Vagina (tissue), 2 donors: ENCODE measurements around the gene COBL. TPM values are rescaled to one million over a fixed set of nuclear protein-coding genes. Genes with fewer than 3 reads are reported as not detected.

ENCODE experiments used
- DNase-seq, 2 donors: peaks; one replicate each; pipeline ENCODE4 v3.0.0-alpha.2; 2017; ENCODE audit errors: extremely low spot score in 2 of 2
- H3K27ac ChIP-seq: fragments of 200-600 bp; sonication (generic); one replicate; pipeline ENCODE4 v1.5.1; 2019
- H3K27me3 ChIP-seq: fragments of 200-600 bp; sonication (generic); one replicate; pipeline ENCODE4 v1.5.1; 2019
- H3K36me3 ChIP-seq, 2 donors: fragments of 200-600 bp; sonication (generic); one replicate each; pipeline ENCODE4 v1.5.1; 2017 to 2019
- H3K4me1 ChIP-seq: fragments of 200-600 bp; sonication (generic); one replicate; pipeline ENCODE4 v1.5.1; 2019
- H3K4me3 ChIP-seq, 2 donors: fragments of 200-600 bp; sonication (generic); 1 replicate in 1 of 2; 2 replicates in 1 of 2; pipeline ENCODE4 v1.5.1; 2016 to 2019
- H3K9me3 ChIP-seq: fragments of 200-600 bp; sonication (generic); one replicate; pipeline ENCODE4 v1.5.1; 2019
- POLR2A ChIP-seq, 2 donors: fragments of 450-650 bp; IDR thresholded peaks; one replicate each; pipeline ENCODE4 v1.6.1; 2017; ENCODE audit warnings: antibody characterized with exemption in 2 of 2, mild to moderate bottlenecking in 2 of 2, moderate library complexity in 2 of 2
- POLR2AphosphoS5 ChIP-seq, 2 donors: sonication (generic); formaldehyde crosslinking; IDR thresholded peaks; one replicate each; pipeline ENCODE4 v1.9.0; 2017; ENCODE audit warnings: antibody characterized with exemption in 2 of 2, mild to moderate bottlenecking in 2 of 2, low read depth in 1 of 2; ENCODE audit not compliant: insufficient read depth in 1 of 2
- intact Hi-C: fragments of 100-400 bp; cut with DNase I; formaldehyde crosslinking; loops from one replicate; pipeline ENCODE4 v1.15.1; 2023
- total RNA-seq: library from RNA; depleted of rRNA; stranded (reverse); fragments of >200 nt; gene quantifications from one replicate; pipeline ENCODE4 v1.2.3, GENCODE V29; 2016
- TF ChIP-seq, protein P1 (sequence below), 3 experiments: fragments of 450-650 bp in 2 of 3; fragments of 200-600 bp in 1 of 3; sonication (generic) in 1 of 3; IDR thresholded peaks; one replicate each; pipeline ENCODE4 v1.5.1; 2017 to 2019; ENCODE audit warnings: antibody characterized with exemption in 3 of 3, mild to moderate bottlenecking in 2 of 3, moderate library complexity in 2 of 3

COBL gene
- total RNA-seq, 1 donor from 2014 or later = 9.3 TPM

DNA sequence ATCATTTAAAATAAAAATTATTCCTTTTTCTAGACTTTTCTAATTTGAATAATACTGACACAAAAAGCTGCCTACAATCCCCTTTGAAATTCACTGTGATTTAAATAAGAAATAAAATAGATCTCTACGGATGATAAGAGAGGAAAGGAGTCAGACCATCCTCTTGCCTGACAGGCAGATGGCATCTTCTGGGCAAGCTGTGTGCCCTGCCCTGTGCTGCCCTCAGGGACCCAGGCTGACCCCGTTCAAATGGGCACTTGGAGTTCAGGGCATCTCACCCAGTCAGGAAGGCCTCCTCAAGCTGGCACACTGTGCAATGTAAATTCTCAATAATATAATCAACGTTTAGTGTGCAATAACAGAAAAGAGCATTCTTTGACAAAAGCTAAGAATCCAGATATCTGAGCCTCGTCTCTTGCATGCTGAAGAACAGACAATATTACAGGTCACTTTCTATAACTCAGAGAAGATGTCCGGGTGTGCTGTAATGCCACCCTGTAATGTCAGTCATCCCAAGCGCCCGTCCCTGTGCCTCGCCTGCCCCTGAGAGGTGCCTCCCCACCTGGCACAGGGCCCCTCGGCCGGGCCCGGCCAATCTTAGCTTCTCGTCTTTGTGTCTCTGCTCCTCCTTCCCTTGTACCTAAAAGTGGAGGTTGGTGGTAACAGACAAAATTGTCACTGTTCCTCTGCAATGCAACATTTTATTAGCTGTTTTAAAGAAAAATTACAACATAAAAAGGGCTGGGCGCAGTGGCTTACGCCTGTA, 263.3 kb downstream of the COBL start:
- H3K4me1 ChIP-seq = no peaks in the 10 kb centered on the region
- H3K4me3 ChIP-seq = no peak overlapping the region
- no peak for DNase-seq
- no peaks in the 10 kb centered on the region for H3K27me3 ChIP-seq
- TF ChIP-seq, protein P1, sequence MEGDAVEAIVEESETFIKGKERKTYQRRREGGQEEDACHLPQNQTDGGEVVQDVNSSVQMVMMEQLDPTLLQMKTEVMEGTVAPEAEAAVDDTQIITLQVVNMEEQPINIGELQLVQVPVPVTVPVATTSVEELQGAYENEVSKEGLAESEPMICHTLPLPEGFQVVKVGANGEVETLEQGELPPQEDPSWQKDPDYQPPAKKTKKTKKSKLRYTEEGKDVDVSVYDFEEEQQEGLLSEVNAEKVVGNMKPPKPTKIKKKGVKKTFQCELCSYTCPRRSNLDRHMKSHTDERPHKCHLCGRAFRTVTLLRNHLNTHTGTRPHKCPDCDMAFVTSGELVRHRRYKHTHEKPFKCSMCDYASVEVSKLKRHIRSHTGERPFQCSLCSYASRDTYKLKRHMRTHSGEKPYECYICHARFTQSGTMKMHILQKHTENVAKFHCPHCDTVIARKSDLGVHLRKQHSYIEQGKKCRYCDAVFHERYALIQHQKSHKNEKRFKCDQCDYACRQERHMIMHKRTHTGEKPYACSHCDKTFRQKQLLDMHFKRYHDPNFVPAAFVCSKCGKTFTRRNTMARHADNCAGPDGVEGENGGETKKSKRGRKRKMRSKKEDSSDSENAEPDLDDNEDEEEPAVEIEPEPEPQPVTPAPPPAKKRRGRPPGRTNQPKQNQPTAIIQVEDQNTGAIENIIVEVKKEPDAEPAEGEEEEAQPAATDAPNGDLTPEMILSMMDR (IDR thresholded peaks at IDR 0.05) = no peak
- no peak for TF ChIP-seq POLR2A (IDR thresholded peaks at IDR 0.05)
- TF ChIP-seq POLR2AphosphoS5 (IDR thresholded peaks at IDR 0.05; ENCODE audit: insufficient read depth in 1 of 2, low read depth in 1 of 2) = no peak
- intact Hi-C loops = no loop called here
- no peak overlapping the region for H3K27ac ChIP-seq
- H3K9me3 ChIP-seq = no peaks in the 10 kb centered on the region
- no peaks in the 10 kb centered on the region for H3K36me3 ChIP-seq

DNA sequence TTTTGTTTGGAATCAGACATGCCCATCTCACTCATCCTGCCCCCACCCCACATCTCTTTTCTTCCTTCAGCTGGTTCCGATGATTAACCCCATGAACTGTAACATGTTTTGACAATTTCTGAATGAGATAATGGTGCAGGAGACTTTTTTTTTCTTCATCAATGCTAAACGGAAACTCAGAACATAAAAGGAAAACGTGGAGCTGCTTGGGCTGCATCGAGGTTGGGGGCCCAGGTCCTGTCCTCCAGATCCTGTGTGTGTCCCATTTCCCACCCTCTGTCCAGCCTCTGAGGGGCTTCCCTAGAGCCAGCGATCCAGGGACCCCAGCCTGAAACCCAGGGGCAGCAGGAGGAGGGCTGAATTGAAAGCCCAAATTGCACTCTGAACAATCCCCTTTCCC, 270.1 kb downstream of the COBL start:
- Histone ChIP-seq H3K4me3 (no peak overlapping the region), H3K4me1 (no peaks in the 10 kb centered on the region), H3K27me3 (no peaks in the 10 kb centered on the region), H3K27ac (no peak overlapping the region), H3K36me3 (no peaks in the 10 kb centered on the region), H3K9me3 (no peaks in the 10 kb centered on the region)
- DNase-seq = no peak
- intact Hi-C loops = no loop called here
- TF ChIP-seq, protein P1 (IDR thresholded peaks at IDR 0.05) = no peak
- TF ChIP-seq POLR2A (IDR thresholded peaks at IDR 0.05) (no peak), POLR2AphosphoS5 (IDR thresholded peaks at IDR 0.05; ENCODE audit: insufficient read depth in 1 of 2, low read depth in 1 of 2) (no peak)

DNA sequence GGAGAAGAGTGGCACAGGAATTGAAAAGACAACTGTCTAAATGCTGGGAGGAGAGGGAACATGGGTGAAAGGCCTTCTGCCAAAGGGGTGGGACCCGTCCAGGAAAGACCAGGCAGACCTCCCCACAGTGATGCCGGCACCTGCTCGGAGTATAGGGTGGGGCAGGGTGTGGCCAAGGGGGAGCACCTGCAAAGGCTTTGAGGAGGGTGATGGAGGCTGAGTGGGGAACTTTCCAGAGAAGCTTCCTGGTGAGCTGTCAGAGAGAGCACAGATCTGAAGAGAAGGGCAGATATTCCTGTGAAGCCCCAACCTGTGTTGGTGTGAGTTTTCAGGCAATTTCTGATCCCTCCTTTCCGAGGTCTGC, 270.5 kb downstream of the COBL start:
- no peaks in the 10 kb centered on the region for H3K4me1 ChIP-seq
- no peaks in the 10 kb centered on the region for H3K27me3 ChIP-seq
- DNase-seq = no peak
- TF ChIP-seq POLR2A (IDR thresholded peaks at IDR 0.05) (no peak), POLR2AphosphoS5 (IDR thresholded peaks at IDR 0.05; ENCODE audit: insufficient read depth in 1 of 2, low read depth in 1 of 2) (no peak)
- TF ChIP-seq, protein P1 (IDR thresholded peaks at IDR 0.05) = no peak
- intact Hi-C loops = no loop called here
- H3K4me3 ChIP-seq = no peak overlapping the region
- H3K27ac ChIP-seq = no peak overlapping the region
- H3K36me3 ChIP-seq = no peaks in the 10 kb centered on the region
- H3K9me3 ChIP-seq = no peaks in the 10 kb centered on the region

DNA sequence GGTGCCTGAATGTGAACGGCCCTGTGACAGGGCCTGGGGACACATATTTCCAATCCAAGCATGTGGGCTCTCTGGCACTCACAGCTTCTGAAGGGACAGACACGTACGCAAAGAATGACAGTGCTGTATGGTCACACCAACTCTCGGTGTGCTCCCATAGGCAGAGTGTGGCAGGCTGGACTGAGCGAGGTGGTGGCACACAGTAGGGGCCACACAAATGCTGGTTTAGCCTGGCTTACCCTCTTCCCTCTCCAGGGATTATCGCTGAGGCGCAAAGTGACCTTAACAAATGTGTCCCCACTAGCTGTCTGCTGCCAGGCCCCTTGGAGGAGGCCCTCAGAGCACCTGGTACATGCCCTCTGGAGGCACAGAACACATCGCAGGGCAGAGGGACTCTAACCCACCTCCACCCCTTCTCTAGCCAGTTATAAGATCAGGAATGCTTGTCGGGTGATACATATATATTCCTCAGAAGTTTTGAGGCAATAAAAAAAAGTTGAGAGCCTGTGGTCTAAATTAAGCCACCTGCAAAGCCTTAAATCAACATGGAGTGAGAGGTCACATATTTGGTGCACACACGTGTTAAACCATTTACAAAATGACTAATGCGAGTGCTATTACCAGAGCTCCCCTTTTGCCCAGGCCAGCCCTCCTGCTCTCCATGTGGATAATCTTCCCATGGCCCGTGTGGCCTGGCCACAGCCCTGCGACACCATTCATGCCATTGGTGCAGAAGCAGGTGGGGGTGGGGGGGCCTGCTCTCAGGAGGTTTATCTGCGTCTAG, 271.1 kb downstream of the COBL start:
- Histone ChIP-seq H3K27me3 (no peaks in the 10 kb centered on the region), H3K27ac (no peak overlapping the region), H3K36me3 (no peaks in the 10 kb centered on the region), H3K9me3 (no peaks in the 10 kb centered on the region), H3K4me3 (no peak overlapping the region), H3K4me1 (no peaks in the 10 kb centered on the region)
- intact Hi-C loops = no loop called here
- TF ChIP-seq, protein P1 (IDR thresholded peaks at IDR 0.05) = no peak
- TF ChIP-seq POLR2AphosphoS5 (IDR thresholded peaks at IDR 0.05; ENCODE audit: insufficient read depth in 1 of 2, low read depth in 1 of 2) = no peak
- TF ChIP-seq POLR2A (IDR thresholded peaks at IDR 0.05) = no peak
- no peak for DNase-seq

DNA sequence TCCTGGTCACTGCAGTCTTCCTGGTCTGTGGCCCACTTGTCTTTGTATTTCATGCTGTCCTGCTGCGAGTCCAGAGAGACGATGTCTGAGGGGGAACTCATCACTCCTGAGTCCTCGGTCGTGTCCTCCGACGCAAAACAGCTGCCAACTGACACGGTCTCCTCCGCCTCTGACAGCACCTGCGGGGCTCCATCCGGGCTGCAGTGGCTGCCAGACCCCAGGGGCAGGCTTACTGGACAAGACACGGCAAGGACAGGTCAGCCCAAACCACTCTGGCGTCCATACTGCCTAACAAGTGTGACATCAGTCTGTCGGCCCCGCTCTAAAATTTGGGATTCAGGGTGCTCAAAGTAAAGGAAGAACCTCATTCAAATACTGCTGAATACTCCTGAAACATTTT, 273.1 kb downstream of the COBL start:
- no peaks in the 10 kb centered on the region for H3K4me1 ChIP-seq
- no peaks in the 10 kb centered on the region for H3K36me3 ChIP-seq
- H3K27me3 ChIP-seq = no peaks in the 10 kb centered on the region
- intact Hi-C loops = no loop called here
- no peak overlapping the region for H3K4me3 ChIP-seq
- no peak overlapping the region for H3K27ac ChIP-seq
- DNase-seq = no peak
- H3K9me3 ChIP-seq = no peaks in the 10 kb centered on the region
- no peak for TF ChIP-seq POLR2AphosphoS5 (IDR thresholded peaks at IDR 0.05; ENCODE audit: insufficient read depth in 1 of 2, low read depth in 1 of 2)
- no peak for TF ChIP-seq POLR2A (IDR thresholded peaks at IDR 0.05)
- TF ChIP-seq, protein P1 (IDR thresholded peaks at IDR 0.05) = no peak
